GM21381 (cell line): ENCODE results near the gene UBE2V1.
"Not testable (repeated sequence)": the region's sequence is repeated elsewhere in the genome, so short reads cannot be mapped to it uniquely, and the experiment has no call there.

Experiments
- ATAC-seq: cut with Tn5 transposase; IDR thresholded peaks from one replicate; pipeline ENCODE4 v1.9.1; 2021; ENCODE audit warnings: mild to moderate bottlenecking, moderate library complexity; ENCODE audit not compliant: unreplicated experiment

UBE2V1 gene

GRCh38 chr20:50138120-50138478, 25.1 kb upstream of the UBE2V1 start:
- ATAC-seq: no peak

- not testable (repeated sequence) for ATAC-seq
Observed at GRCh38 chr20:50137702-50138101, 24.8 kb upstream of the UBE2V1 start.

- no peak for ATAC-seq
Observed at GRCh38 chr20:50136822-50137599, 24.1 kb upstream of the UBE2V1 start.

GRCh38 chr20:50135157-50135556, 22.2 kb upstream of the UBE2V1 start:
- ATAC-seq: not testable (repeated sequence)

GRCh38 chr20:50133474-50134217, 20.7 kb upstream of the UBE2V1 start:
- ATAC-seq: no peak

- ATAC-seq: no peak
Observed at GRCh38 chr20:50133041-50133440, 20.1 kb upstream of the UBE2V1 start.

- ATAC-seq: no peak
Observed at GRCh38 chr20:50130995-50131394, 18.0 kb upstream of the UBE2V1 start.

GRCh38 chr20:50130356-50130723, 17.4 kb upstream of the UBE2V1 start:
- no peak for ATAC-seq

- no peak for ATAC-seq
Observed at GRCh38 chr20:50129662-50130355, 16.9 kb upstream of the UBE2V1 start.

- ATAC-seq: no peak
Observed at GRCh38 chr20:50128520-50128905, 15.6 kb upstream of the UBE2V1 start.

GRCh38 chr20:50127587-50128519, 14.9 kb upstream of the UBE2V1 start:
- no peak for ATAC-seq

GRCh38 chr20:50126662-50127061, 13.7 kb upstream of the UBE2V1 start:
- ATAC-seq: no peak

GRCh38 chr20:50125279-50125678, 12.3 kb upstream of the UBE2V1 start:
- no peak for ATAC-seq

GRCh38 chr20:50124496-50124895, 11.5 kb upstream of the UBE2V1 start:
- no peak for ATAC-seq

GRCh38 chr20:50123418-50123817, 10.5 kb upstream of the UBE2V1 start:
- ATAC-seq: no peak

- ATAC-seq: no peak
Observed at GRCh38 chr20:50122763-50123162, 9.8 kb upstream of the UBE2V1 start.

GRCh38 chr20:50121858-50122271, 8.9 kb upstream of the UBE2V1 start:
- no peak for ATAC-seq

- no peak for ATAC-seq
Observed at GRCh38 chr20:50120935-50121693, 8.2 kb upstream of the UBE2V1 start.

- no peak for ATAC-seq
Observed at GRCh38 chr20:50118203-50118602, 5.3 kb upstream of the UBE2V1 start.

- no peak for ATAC-seq
Observed at GRCh38 chr20:50116368-50116999, 3.5 kb upstream of the UBE2V1 start.
